Left lung (tissue), 10 donors: ENCODE results near the gene TNFAIP8L3. TPM values are rescaled to one million over a fixed set of nuclear protein-coding genes. Genes with fewer than 3 reads are reported as not detected.

ENCODE experiments used
- ATAC-seq: fragments of 200-7000 bp; cut with Tn5 transposase; one replicate; pipeline ENCODE4 v1.9.1; 2020; ENCODE audit warnings: moderate library complexity
- DNase-seq, 4 donors: peaks; one replicate each; pipeline ENCODE4 v3.0.0-alpha.2; 2013 to 2020
- H3K27ac ChIP-seq, 2 donors: fragments of 200-600 bp; sonication (generic) in 1 of 2; one replicate each; pipeline versions ENCODE4 v1.5.0 to v1.8.0; 2020 to 2021
- H3K27me3 ChIP-seq, 2 donors: fragments of 200-600 bp; sonication (generic) in 1 of 2; one replicate each; pipeline versions ENCODE4 v1.5.0 to v1.8.0; 2020 to 2021
- H3K36me3 ChIP-seq, 2 donors: fragments of 200-600 bp; sonication (generic) in 1 of 2; one replicate each; pipeline versions ENCODE4 v1.5.0 to v1.8.0; 2020 to 2021
- H3K4me1 ChIP-seq, 2 donors: fragments of 200-600 bp; one replicate each; pipeline ENCODE4 v1.8.0; 2021
- H3K4me3 ChIP-seq, 2 donors: fragments of 200-600 bp; sonication (generic) in 1 of 2; one replicate each; pipeline versions ENCODE4 v1.5.0 to v1.8.0; 2020 to 2021; ENCODE audit warnings: mild to moderate bottlenecking in 1 of 2
- H3K9me3 ChIP-seq, 2 donors: fragments of 200-600 bp; sonication (generic) in 1 of 2; one replicate each; pipeline versions ENCODE4 v1.5.0 to v1.8.0; 2020 to 2021
- intact Hi-C, 2 donors: fragments of 100-400 bp; cut with DNase I; formaldehyde crosslinking; loops; one replicate each; pipeline versions ENCODE4 v1.11.2 to v1.14.2; 2022
- polyA plus RNA-seq, 6 donors: library from polyadenylated mRNA; unstranded; fragments of 120-200 nt; gene quantifications; one replicate each; pipeline ENCODE4 v1.2.1, GENCODE V29; 2013; ENCODE audit not compliant: insufficient read length in 6 of 6
- total RNA-seq, 2 donors: library from RNA; stranded (reverse); fragmentation: NEBNext Ultra II Directional; extraction: Animal tissue kit (Norgen Biotek cat#: 25700); gene quantifications; one replicate each; pipeline ENCODE4 v1.2.1, GENCODE V29; 2021
- TF ChIP-seq, protein P1 (sequence below), 2 donors: fragments of 200-600 bp; sonication (generic) in 1 of 2; IDR thresholded peaks; one replicate each; pipeline versions ENCODE4 v1.5.0 to v1.8.0; 2021; ENCODE audit warnings: antibody characterized with exemption in 2 of 2
- donor health status: DM: no; HTN: yes; CAD: no.
- donor health status: DM: no; HTN: no; CAD: no.

TNFAIP8L3 gene
- total and polyA plus RNA-seq, 8 donors: 3.0 to 25.0 (median 4.4) TPM

DNA sequence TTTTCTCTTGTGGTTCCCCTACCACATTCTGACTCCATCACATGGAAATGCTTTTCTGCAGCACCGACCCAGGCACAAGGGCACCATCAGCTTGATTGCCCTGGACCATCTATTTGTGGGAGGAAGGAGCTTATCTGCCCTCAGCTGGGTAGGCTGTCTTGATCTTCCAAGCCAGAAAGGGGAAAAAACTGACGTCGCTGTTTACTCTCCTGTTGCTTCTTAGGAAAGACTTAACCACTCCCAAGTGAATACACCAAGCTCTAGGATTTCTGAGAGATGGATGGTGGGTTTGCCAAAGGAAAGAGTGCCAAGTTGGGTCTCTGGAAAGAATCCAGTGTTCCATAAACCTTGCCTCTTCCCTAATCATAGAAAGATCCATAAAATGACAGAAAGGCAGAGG, 4.0 kb downstream of the TNFAIP8L3 start:
- peaks cover 0 to 26% of the 10 kb centered on the region in 2 donors for H3K4me1 ChIP-seq
- no peak for DNase-seq
- intact Hi-C loops: no loop called here
- no peaks in the 10 kb centered on the region for H3K36me3 ChIP-seq
- no peaks in the 10 kb centered on the region for H3K9me3 ChIP-seq
- H3K4me3 ChIP-seq: no peak overlapping the region
- TF ChIP-seq, protein P1, sequence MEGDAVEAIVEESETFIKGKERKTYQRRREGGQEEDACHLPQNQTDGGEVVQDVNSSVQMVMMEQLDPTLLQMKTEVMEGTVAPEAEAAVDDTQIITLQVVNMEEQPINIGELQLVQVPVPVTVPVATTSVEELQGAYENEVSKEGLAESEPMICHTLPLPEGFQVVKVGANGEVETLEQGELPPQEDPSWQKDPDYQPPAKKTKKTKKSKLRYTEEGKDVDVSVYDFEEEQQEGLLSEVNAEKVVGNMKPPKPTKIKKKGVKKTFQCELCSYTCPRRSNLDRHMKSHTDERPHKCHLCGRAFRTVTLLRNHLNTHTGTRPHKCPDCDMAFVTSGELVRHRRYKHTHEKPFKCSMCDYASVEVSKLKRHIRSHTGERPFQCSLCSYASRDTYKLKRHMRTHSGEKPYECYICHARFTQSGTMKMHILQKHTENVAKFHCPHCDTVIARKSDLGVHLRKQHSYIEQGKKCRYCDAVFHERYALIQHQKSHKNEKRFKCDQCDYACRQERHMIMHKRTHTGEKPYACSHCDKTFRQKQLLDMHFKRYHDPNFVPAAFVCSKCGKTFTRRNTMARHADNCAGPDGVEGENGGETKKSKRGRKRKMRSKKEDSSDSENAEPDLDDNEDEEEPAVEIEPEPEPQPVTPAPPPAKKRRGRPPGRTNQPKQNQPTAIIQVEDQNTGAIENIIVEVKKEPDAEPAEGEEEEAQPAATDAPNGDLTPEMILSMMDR (IDR thresholded peaks at IDR 0.05): no peak
- H3K27ac ChIP-seq: no peak overlapping the region
- ATAC-seq: no peak
- H3K27me3 ChIP-seq: peaks cover 13 to 75% of the 10 kb centered on the region in 2 donors

DNA sequence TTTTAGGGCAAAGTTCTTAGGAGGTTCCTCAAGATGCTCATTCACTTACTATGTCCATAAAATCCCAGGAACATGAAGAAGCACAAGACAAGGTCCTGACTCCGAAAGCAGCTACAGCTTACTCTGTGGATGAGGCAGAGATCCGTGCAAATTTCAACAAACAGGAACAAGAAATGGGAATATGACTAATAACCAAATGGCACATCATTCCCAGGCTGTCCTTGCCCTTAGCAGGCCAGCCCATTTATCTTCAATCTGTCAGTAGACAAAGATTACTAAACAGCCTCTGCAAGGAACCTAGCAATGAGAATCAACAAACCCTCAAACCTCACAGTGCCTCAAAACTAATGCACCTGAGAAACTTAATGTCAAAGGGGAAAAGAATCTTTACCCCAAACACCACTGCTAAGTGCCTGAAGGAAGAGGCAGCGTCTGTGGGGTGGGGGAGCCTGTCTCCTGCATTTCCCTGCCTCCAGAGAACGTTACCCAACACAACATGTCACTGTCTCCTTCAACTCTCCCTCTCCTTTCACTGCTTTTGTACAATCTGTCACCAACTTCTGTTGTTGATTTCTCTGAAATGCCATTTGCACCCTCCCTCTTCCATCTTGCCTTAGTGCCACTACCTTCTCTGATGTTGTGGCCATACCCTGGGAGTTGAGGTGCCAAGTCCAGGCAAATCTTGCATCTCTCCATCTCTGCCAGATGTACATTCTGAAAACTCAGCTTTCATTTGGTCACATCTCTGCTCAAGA, 4.8 kb downstream of the TNFAIP8L3 start:
- H3K27me3 ChIP-seq: peaks cover 7 to 67% of the 10 kb centered on the region in 2 donors
- H3K4me1 ChIP-seq: peaks cover 0 to 23% of the 10 kb centered on the region in 2 donors
- no peaks in the 10 kb centered on the region for H3K36me3 ChIP-seq
- H3K9me3 ChIP-seq: no peaks in the 10 kb centered on the region
- no peak overlapping the region for H3K27ac ChIP-seq
- TF ChIP-seq, protein P1 (IDR thresholded peaks at IDR 0.05): no peak
- no peak overlapping the region for H3K4me3 ChIP-seq
- intact Hi-C loops: no loop called here
- ATAC-seq: no peak
- DNase-seq: no peak

GRCh38 chr15:51089041-51089440, 5.7 kb downstream of the TNFAIP8L3 start:
- Histone ChIP-seq H3K4me3 (no peak overlapping the region), H3K27me3 (peaks cover 7 to 59% of the 10 kb centered on the region in 2 donors), H3K27ac (no peak overlapping the region), H3K36me3 (no peaks in the 10 kb centered on the region), H3K4me1 (peaks cover 0 to 19% of the 10 kb centered on the region in 2 donors), H3K9me3 (no peaks in the 10 kb centered on the region)
- DNase-seq (no peak), ATAC-seq (no peak)
- TF ChIP-seq, protein P1 (IDR thresholded peaks at IDR 0.05): no peak
- intact Hi-C loops: no loop called here

GRCh38 chr15:51088585-51088984, 6.1 kb downstream of the TNFAIP8L3 start:
- peaks cover 3 to 55% of the 10 kb centered on the region in 2 donors for H3K27me3 ChIP-seq
- no peak for ATAC-seq
- no peak overlapping the region for H3K27ac ChIP-seq
- no peaks in the 10 kb centered on the region for H3K36me3 ChIP-seq
- peaks cover 0 to 15% of the 10 kb centered on the region in 2 donors for H3K4me1 ChIP-seq
- TF ChIP-seq, protein P1 (IDR thresholded peaks at IDR 0.05): no peak
- intact Hi-C loops: no loop called here
- H3K9me3 ChIP-seq: no peaks in the 10 kb centered on the region
- no peak for DNase-seq
- H3K4me3 ChIP-seq: no peak overlapping the region

- no peak overlapping the region for H3K27ac ChIP-seq
- H3K4me3 ChIP-seq: no peak overlapping the region
- TF ChIP-seq, protein P1 (IDR thresholded peaks at IDR 0.05): no peak
- no peaks in the 10 kb centered on the region for H3K36me3 ChIP-seq
- intact Hi-C loops: no loop called here
- peaks cover 0 to 44% of the 10 kb centered on the region in 2 donors for H3K27me3 ChIP-seq
- peaks cover 0 to 4% of the 10 kb centered on the region in 2 donors for H3K4me1 ChIP-seq
- no peaks in the 10 kb centered on the region for H3K9me3 ChIP-seq
- ATAC-seq: no peak
- DNase-seq: no peak
Observed at GRCh38 chr15:51087513-51087912, 7.2 kb downstream of the TNFAIP8L3 start.
